GM21737 (cell line): ENCODE results near the gene SYCN.

ENCODE experiments used
- ATAC-seq: cut with Tn5 transposase; IDR thresholded peaks from one replicate; pipeline ENCODE4 v1.9.1; 2021; ENCODE audit warnings: mild to moderate bottlenecking, moderate library complexity; ENCODE audit not compliant: unreplicated experiment

SYCN gene

GRCh38 chr19:39172700-39173501 is 31.2 kb downstream of the SYCN start:
- no peak for ATAC-seq

DNA sequence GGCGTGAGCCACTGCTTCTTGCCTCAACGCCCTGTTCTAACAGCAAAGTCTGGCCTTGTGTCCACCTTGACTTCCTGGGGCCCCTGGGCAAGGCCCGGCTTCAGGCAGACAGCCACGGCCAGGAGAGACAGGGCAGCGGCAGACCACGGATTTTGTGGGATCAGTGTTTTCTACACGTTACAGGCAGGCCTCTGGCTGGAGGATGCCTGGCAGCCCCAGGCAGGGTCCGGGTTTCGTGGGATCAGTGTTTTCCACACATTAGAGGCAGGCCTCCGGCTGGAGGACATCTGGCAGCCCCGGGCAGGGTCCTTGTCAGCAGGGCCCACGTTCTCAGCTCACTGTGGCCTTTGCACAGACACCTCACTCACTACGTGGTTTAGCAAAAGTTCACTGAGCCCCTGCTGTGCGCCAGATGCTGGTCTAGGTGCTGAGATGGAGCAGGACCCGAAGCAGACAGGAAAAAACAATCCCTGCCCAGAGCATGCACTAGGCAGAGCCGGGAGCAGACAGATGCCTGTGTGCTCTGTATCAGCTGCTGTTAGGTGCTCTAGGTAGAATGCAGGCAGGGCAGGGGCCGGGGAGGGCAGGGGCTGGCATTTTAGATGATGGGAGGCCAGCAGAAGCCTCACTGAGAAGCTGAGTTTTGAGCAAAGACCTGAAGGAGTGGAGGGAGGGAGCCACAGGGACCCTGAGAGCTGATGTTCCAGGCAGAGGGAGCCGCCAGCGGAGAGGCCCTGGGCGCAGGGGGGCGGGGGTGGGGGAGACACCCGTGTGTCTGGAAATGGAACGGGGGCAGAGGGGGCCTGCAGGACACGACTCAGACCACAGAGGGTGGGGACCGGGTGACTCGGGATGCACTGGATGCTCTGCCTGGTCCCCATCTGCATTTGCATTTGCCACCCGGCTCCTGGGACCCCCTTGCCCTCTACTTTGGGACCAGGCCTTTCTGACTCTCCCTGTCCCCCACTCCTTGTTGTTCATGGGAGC is 32.3 kb downstream of the SYCN start:
- ATAC-seq: no peak

DNA sequence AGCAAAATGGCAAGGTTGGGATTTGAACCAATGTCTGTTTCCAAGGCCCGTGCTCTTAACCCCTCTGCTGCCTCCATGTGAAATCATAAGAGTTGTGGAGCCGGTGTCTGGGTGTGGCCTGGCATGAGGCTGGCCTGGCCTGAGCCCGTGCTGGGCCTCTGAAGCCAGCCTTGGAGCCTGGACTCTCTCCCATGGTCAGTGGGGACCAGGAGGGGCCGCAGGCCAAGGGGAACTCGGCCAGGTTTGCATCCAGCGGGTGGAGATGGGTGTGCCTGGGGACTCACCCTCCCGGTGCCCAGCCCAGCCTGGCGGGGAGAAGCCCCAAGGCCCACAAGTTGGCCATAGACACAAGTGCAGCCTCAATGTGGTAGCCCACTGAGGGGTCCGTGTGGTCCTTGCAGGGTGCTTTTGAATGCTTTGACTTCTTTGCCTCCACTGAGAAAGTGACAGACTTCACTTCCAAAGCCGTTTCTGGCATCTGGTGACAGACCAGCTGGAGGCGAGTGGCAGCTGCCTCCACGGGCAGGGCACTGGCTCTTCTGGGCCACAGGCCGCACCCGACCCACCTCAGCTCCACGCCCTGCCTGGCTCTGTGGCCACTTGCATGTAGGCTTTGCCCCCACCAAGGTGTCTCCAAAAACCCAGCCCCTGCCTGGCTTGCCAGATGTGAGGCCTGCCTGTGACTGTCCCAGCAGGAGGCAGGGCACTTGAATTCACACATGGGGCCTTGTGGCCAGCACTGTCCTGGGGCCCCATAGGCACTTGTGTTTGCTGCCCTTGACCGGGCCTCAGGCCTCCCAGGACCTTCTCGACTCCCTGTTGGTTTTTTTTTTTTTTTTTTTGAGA is 33.5 kb downstream of the SYCN start:
- ATAC-seq: no peak

GRCh38 chr19:39169143-39169810 is 34.8 kb downstream of the SYCN start:
- no peak for ATAC-seq

DNA sequence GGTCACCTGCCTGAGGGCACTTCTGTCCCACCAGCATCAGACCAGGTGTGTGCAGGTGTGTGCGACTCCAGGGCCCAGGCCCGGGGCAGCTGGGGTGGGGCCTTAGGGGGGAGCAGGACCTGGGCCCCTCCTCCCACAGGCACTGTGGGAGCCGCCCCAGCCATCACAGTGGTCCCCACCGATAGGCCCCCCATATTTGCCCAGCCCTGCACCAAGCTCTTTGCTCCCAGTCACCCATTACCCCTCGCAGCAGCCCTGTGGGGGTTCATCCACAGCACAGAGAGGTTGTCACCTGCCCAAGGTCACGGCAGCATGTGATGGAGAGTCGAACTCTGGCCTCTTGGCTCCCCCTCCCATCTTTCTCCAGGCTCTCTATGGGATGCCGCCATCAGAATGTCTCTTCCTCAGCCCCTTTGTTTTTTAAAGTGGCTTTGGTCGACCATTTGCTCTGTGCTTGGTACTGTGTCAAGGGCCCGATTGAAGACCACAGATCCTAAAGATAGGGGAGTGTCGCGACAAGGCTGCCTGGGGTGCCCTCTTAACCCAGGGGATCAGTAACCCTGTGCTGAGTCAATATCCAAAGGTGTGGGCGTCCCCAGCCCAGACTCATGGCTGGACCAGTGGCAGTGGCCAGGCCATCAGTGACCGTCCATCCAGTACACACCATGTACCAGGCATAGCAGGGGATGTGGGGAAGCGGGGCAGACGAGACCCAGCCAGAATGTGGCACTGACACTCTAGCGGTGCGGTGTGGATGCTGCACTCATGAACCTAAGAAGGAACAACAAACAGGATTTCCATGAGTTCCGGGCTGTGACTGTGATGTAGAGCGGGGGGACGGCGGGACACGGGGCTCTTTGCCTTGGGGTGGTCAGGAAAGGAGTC is 35.6 kb downstream of the SYCN start:
- ATAC-seq: no peak

DNA sequence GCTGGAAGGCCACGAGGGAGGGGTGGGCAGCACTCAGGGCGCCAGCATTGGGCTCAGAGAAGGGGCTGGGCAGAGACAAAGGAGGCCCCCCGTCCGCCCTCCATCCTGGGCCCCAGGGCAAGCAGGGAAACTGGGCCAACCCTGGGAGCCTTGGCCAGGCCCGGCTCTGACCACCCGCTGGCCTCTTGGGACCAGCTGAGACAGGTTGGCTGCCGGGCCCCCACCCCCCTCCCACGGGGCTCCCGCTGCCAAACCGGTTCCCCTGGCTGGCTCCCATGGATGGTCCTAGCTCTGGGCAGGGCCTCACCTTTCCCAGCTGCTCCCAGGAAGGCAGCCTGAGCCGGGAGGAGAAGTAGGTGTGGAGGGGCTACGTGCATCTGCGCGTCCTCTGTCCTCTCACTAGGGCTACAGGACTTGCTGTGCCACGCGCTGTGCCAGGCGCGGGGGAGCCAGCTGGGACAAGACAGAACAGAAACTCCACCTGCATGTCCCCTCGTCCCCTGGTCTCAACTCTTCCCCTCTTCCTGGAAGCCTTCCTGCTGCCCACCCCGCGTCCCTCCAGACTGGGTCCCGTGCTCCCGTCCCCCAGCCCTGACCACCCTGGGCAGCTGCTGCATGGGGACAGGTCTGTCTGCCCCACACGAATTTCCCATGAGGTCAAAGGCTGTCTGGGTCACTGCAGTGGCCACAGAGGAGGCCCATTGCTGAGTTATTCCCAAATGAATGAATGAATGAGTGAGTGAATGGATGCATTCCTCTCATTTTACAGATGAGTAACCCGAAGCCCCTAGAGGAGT is 36.4 kb downstream of the SYCN start:
- no peak for ATAC-seq

DNA sequence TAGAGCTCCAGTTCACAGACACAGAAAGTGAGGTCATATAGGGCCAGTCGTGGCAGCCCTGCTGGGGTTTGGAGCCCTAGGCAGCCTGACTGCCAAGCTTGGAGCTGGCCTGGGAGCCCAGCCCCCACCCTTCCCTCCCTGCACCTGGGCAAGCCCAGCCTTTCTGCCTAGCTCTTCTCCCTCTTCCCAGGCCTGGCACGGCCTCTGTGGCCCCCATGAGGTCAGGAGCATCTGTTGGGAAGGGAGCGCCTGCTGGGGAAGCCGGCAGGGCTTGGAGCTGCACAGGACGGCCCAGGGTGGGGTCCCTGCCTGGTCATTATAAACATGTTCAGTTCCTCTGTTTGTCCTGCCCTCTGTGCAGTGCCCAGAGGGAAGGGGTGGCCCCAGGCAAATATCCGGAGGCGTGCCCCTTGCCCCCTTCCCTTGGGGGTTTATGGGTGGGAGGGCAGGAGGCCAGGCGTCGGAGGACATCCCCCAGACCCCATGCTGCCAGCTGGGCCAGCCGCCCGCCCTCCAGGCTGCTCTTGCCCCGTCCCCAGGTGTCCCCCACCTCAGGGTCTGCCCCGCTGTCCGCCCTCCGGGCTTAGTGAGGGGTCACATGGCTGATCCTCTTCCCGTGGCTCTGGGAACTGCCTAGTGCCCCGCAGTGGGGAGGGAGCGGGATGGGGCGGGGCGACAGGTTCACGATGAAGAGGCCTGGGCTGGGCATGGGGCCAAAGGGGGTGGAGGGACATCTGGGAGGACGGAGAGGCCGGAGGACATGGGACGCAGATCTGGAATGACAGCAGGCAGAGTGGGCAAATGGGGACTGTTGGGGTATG is 37.3 kb downstream of the SYCN start:
- ATAC-seq: no peak

- no peak for ATAC-seq
Measured at GRCh38 chr19:39165857-39166256, 38.2 kb downstream of the SYCN start.

GRCh38 chr19:39164289-39164688 is 39.8 kb downstream of the SYCN start:
- ATAC-seq: no peak

DNA sequence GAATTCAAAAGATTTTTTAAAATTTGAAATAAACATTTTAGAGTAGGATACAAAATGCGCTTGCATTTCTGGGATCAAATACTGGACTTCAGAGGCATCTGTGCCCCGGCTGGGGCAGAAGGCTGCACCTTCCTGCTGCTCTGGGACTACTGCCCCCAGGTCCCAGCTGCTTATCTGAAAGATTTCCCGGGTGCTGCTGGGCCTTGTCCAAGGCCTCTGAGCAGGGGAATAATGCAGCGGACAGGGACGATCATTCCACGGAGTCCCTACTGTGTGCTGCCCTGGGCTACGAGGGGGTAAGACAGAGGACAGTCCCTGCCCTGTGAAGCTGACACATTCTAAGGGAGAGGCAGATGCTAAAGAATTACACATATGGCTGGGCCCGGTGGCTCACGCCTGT is 40.4 kb downstream of the SYCN start:
- no peak for ATAC-seq

GRCh38 chr19:39162441-39163043 is 41.5 kb downstream of the SYCN start:
- ATAC-seq: no peak

DNA sequence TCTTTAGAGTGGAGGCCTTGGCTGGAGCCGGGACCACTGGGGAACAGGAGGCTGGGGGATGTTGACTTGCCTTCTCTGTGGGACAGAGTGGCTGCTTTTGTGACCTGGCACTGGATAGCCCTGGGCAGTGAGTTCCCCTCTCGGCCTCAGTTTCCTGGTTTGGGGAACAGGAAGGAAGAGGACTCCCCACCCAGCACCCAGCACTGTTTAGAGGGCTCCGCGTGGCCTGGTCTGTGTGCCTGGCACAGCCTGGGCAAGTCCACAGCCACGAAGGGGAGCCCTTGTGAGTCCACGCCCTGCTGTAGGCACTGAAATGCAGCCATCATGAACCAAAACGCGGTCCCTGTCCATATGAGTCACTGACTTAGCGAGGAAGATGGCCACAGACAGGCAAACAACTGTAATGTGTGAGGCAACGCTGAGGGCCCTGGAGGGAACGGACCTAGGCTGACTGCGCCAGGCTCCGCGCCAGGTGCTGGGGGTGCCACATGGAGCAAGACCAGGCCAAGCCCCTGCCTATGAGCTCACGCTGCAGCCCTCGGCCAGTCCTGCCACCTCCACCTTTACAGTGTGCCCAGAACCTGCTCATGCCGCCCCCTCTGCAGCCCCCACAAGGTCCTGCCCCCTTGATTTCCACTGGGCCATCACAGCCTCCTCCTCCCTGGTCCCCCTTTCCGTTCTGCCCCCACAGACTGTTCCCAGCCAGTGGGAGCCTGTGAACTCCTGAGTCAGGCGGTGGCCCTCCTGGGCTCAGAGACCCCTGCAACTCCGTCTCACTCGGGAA is 43.0 kb downstream of the SYCN start:
- no peak for ATAC-seq

DNA sequence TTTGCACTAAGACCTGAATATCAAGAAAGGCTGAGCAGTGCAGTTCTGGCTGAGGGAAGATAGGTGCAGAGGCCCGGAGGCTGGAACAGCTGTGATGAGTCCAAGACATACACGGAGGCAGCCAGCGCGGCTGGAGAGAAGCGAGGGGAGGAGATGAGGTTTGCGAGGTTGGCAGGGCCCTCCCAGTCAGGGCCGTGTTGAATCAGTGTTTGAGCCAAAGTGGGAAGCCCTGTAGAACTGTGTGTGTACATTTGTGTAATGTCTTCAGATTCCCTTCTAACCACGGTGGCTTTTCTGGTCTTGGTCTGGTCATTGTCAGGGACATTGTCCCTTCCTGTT is 43.6 kb downstream of the SYCN start:
- no peak for ATAC-seq

GRCh38 chr19:39158646-39159260 is 45.3 kb downstream of the SYCN start:
- no peak for ATAC-seq

DNA sequence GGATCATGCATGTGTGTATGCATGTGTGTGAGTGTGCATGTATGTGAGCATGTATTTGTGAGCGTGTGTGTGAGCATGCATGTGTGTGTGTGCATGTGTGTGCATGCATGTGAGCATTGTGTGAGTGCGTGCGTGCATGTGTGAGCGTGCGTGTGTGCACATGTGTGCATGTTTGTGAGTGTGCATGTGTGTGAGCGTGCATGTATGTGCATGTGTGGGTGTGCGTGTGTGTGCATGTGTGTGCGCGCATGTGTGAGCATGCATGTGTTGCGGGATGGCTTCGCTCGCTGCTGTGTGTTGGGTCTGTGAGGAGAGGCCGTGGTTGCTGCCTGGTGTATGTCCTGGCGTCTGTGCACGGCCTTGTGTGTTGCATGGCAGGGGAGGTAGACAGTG is 46.1 kb downstream of the SYCN start:
- no peak for ATAC-seq

- no peak for ATAC-seq
Measured at GRCh38 chr19:39157275-39157996, 46.6 kb downstream of the SYCN start.
